ENCODE measurements around the gene OR2C3. TPM values are rescaled to one million over a fixed set of nuclear protein-coding genes. Genes with fewer than 3 reads are reported as not detected.
"Not testable (repeated sequence)": the region's sequence is repeated elsewhere in the genome, so short reads cannot be mapped to it uniquely, and the experiment has no call there.

Gene OR2C3
- total RNA-seq, 4 donors from 2014 or later = not detected

- no peak overlapping the region for H3K27ac ChIP-seq
- DNase-seq = no peak
- TF ChIP-seq POLR2A (IDR thresholded peaks at IDR 0.05) (no peak), EP300 (IDR thresholded peaks at IDR 0.05; ENCODE audit: low read depth) (no peak), CTCF (IDR thresholded peaks at IDR 0.05) (no peak), POLR2AphosphoS5 (IDR thresholded peaks at IDR 0.05) (no peak)
- 94% methylated on average over 8 of the region's 8 CpGs; no CpG with 5 or more reads in 1 of the 2 donors for WGBS, 2 donors (ENCODE audit: low coverage in 1 of 2)
- in situ Hi-C loops (cut with MboI; ENCODE audit: low pct_ligation_motif_present in 1 of 4, low pct_unique_long_range_greater_than_20kb in 1 of 4, low sequenced_read_pairs in 3 of 4) (no loop called here), intact Hi-C loops (cut with DNase I; ENCODE audit: low total_unique reads) (no loop called here)
- H3K4me1 ChIP-seq = no peaks in the 10 kb centered on the region
- H3K9me3 ChIP-seq = no peaks in the 10 kb centered on the region
- no peaks in the 10 kb centered on the region for H3K36me3 ChIP-seq
- no peaks in the 10 kb centered on the region for H3K27me3 ChIP-seq
- H3K4me3 ChIP-seq = no peak overlapping the region
Measured at GRCh38 chr1:247531937-247532336, 4.3 kb downstream of the OR2C3 start.

DNA sequence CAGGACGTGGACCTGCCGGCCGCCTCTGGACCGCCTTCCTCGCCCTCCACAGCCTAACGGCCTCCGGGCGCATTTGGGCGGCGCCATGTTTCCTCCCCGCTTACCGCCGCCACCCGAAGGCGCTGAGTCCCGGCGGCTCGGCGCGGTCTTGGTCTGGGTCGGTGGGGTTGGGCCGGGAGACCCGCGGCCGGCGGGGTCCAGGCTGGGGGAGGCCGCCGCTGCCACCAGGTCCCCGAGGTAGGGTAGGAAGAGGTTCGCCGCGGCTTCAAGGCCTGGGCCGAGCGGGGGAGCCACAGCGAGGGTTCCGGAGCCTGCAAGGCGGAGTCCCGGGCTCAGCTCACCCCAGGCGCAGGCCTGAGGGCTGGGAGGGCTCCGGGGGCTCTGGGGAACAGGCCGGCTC, 5.5 kb downstream of the OR2C3 start:
- Histone ChIP-seq H3K27me3 (no peaks in the 10 kb centered on the region), H3K4me3 (no peak overlapping the region), H3K4me1 (no peaks in the 10 kb centered on the region), H3K27ac (no peak overlapping the region), H3K9me3 (no peaks in the 10 kb centered on the region), H3K36me3 (no peaks in the 10 kb centered on the region)
- intact Hi-C loops (cut with DNase I; ENCODE audit: low total_unique reads) = no loop called here
- 55 to 83% methylated on average over 4 to 35 of the region's 41 CpGs for WGBS, 2 donors (ENCODE audit: low coverage in 1 of 2)
- DNase-seq = no peak
- TF ChIP-seq POLR2A (IDR thresholded peaks at IDR 0.05) = no peak
- TF ChIP-seq POLR2AphosphoS5 (IDR thresholded peaks at IDR 0.05) = no peak
- TF ChIP-seq EP300 (IDR thresholded peaks at IDR 0.05; ENCODE audit: low read depth) = no peak
- no peak for TF ChIP-seq CTCF (IDR thresholded peaks at IDR 0.05)
- in situ Hi-C loops (cut with MboI; ENCODE audit: low pct_ligation_motif_present in 1 of 4, low pct_unique_long_range_greater_than_20kb in 1 of 4, low sequenced_read_pairs in 3 of 4) = no loop called here

DNA sequence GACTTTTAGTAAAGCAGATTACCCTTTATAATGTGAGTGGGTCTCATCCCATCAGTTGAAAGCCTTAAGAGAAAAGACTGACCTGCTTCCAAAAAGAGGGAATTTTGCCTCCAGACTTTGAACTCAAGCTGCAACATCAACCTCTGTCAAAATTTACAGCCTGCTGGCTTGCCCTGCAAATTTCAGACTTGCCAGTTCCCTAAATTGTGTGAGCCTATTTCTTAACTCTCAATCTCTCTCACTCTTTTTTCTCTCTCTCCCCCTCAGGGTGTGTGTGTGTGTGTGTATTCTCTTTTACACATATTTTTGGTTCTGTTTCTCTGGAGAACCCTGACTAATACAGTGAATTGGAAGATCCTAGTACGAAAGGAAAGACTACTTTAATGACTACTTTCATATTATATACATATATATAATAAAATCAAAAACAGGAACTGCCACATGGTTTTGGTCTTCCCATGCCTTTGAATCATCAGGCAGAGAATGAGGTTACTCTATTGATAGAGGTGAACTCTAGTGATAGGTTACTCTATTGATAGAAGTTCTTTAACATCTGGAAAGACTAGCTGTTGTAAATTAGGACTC, 6.4 kb downstream of the OR2C3 start:
- Histone ChIP-seq H3K27me3 (no peaks in the 10 kb centered on the region), H3K27ac (no peak overlapping the region), H3K9me3 (no peaks in the 10 kb centered on the region), H3K4me3 (no peak overlapping the region), H3K4me1 (no peaks in the 10 kb centered on the region), H3K36me3 (no peaks in the 10 kb centered on the region)
- no peak for TF ChIP-seq CTCF (IDR thresholded peaks at IDR 0.05)
- TF ChIP-seq POLR2A (IDR thresholded peaks at IDR 0.05) = no peak
- no peak for TF ChIP-seq EP300 (IDR thresholded peaks at IDR 0.05; ENCODE audit: low read depth)
- no peak for TF ChIP-seq POLR2AphosphoS5 (IDR thresholded peaks at IDR 0.05)
- in situ Hi-C loops (cut with MboI; ENCODE audit: low pct_ligation_motif_present in 1 of 4, low pct_unique_long_range_greater_than_20kb in 1 of 4, low sequenced_read_pairs in 3 of 4) = no loop called here
- 73 to 75% methylated on average over 1 of the region's 1 CpG for WGBS, 2 donors (ENCODE audit: low coverage in 1 of 2)
- intact Hi-C loops (cut with DNase I; ENCODE audit: low total_unique reads) = no loop called here
- no peak for DNase-seq

- no peak for DNase-seq
- WGBS, 2 donors (ENCODE audit: low coverage in 1 of 2) = 20 to 54% methylated on average over 1 to 2 of the region's 2 CpGs
- Histone ChIP-seq H3K36me3 (no peaks in the 10 kb centered on the region), H3K4me3 (no peak overlapping the region), H3K9me3 (no peaks in the 10 kb centered on the region), H3K27ac (no peak overlapping the region), H3K4me1 (no peaks in the 10 kb centered on the region), H3K27me3 (no peaks in the 10 kb centered on the region)
- TF ChIP-seq CTCF (IDR thresholded peaks at IDR 0.05) (no peak), POLR2A (IDR thresholded peaks at IDR 0.05) (no peak), EP300 (IDR thresholded peaks at IDR 0.05; ENCODE audit: low read depth) (no peak), POLR2AphosphoS5 (IDR thresholded peaks at IDR 0.05) (no peak)
- in situ Hi-C loops (cut with MboI; ENCODE audit: low pct_ligation_motif_present in 1 of 4, low pct_unique_long_range_greater_than_20kb in 1 of 4, low sequenced_read_pairs in 3 of 4) (no loop called here), intact Hi-C loops (cut with DNase I; ENCODE audit: low total_unique reads) (no loop called here)
Measured at GRCh38 chr1:247528812-247529474, 7.3 kb downstream of the OR2C3 start.

DNA sequence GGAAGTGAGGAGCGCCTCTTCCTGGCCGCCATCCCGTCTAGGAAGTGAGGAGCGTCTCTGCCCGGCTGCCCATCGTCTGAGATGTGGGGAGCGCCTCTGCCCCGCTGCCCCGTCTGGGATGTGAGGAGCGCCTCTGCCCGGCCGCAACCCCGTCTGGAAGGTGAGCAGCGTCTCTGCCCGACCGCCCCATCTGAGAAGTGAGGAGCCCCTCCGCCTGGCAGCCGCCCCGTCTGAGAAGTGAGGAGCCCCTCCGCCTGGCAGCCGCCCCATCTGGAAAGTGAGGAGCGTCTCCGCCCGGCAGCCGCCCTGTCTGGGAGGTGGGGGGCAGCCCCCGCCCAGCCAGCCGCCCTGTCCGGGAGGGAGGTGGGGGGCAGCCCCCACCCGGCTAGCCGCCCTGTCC, 14.4 kb downstream of the OR2C3 start:
- H3K9me3 ChIP-seq; H3K27ac ChIP-seq; H3K27me3 ChIP-seq; in situ Hi-C loops (cut with MboI; ENCODE audit: low pct_ligation_motif_present in 1 of 4, low pct_unique_long_range_greater_than_20kb in 1 of 4, low sequenced_read_pairs in 3 of 4); H3K4me3 ChIP-seq; H3K36me3 ChIP-seq; DNase-seq; H3K4me1 ChIP-seq; intact Hi-C loops (cut with DNase I; ENCODE audit: low total_unique reads): not testable (repeated sequence)
- 91% methylated on average over 21 of the region's 30 CpGs; no CpG with 5 or more reads in 1 of the 2 donors for WGBS, 2 donors (ENCODE audit: low coverage in 1 of 2)

Data from transverse colon (tissue), 4 donors.